Liver (tissue), 9 donors: Measurements from ENCODE around the gene KRR1. TPM values are rescaled to one million over a fixed set of nuclear protein-coding genes. Genes with fewer than 3 reads are reported as not detected.

Experiments
- DNase-seq: peaks from one replicate; pipeline ENCODE4 v3.0.0-alpha.2; 2017; ENCODE audit warnings: low spot score
- H3K27ac ChIP-seq, 2 donors: one replicate each; pipeline ENCODE4 v1.7.0; 2013; ENCODE audit warnings: inconsistent platforms in 2 of 2, low read length in 2 of 2, control low read depth in 1 of 2, low read depth in 1 of 2, mild to moderate bottlenecking in 1 of 2
- H3K27me3 ChIP-seq, 4 donors: one replicate each; pipeline versions ENCODE4 v1.6.1 to v1.7.0; 2013; ENCODE audit warnings: low read length in 3 of 4, inconsistent platforms in 1 of 4, mild to moderate bottlenecking in 1 of 4, moderate library complexity in 1 of 4; ENCODE audit not compliant: control insufficient read depth in 4 of 4, insufficient read depth in 4 of 4
- H3K36me3 ChIP-seq, 4 donors: one replicate each; pipeline versions ENCODE4 v1.6.1 to v1.7.0; 2013; ENCODE audit warnings: low read length in 3 of 4, mild to moderate bottlenecking in 3 of 4, low read depth in 1 of 4, moderate library complexity in 1 of 4; ENCODE audit not compliant: control insufficient read depth in 4 of 4, insufficient read depth in 3 of 4
- H3K4me1 ChIP-seq, 4 donors: one replicate each; pipeline versions ENCODE4 v1.6.1 to v1.7.0; 2013; ENCODE audit warnings: low read length in 3 of 4, mild to moderate bottlenecking in 3 of 4, moderate library complexity in 1 of 4; ENCODE audit not compliant: control insufficient read depth in 4 of 4, insufficient read depth in 4 of 4
- H3K4me3 ChIP-seq, 3 donors: one replicate each; pipeline versions ENCODE4 v1.6.1 to v1.7.0; 2013; ENCODE audit warnings: low read length in 3 of 3, control low read depth in 1 of 3, low read depth in 1 of 3, mild to moderate bottlenecking in 1 of 3
- H3K9ac ChIP-seq, 2 donors: one replicate each; pipeline ENCODE4 v1.7.0; 2013; ENCODE audit warnings: low read length in 2 of 2, mild to moderate bottlenecking in 2 of 2, moderate library complexity in 2 of 2, control low read depth in 1 of 2, low read depth in 1 of 2
- H3K9me3 ChIP-seq, 4 donors: one replicate each; pipeline versions ENCODE4 v1.6.1 to v1.7.0; 2013; ENCODE audit warnings: low read length in 3 of 4; ENCODE audit not compliant: control insufficient read depth in 4 of 4
- CTCF ChIP-seq: fragments of 150-350 bp; IDR thresholded peaks from 2 replicates; pipeline ENCODE4 v1.5.1; 2017; ENCODE audit warnings: improper control_type of control experiment, low read depth, low read length; ENCODE audit not compliant: missing input control
- EGR1 ChIP-seq, 2 donors: IDR thresholded peaks; 2 replicates each; pipeline ENCODE4 v1.6.1; 2016 to 2018; ENCODE audit warnings: antibody characterized with exemption in 2 of 2, low read depth in 2 of 2
- FOXA1 ChIP-seq: IDR thresholded peaks from 2 replicates; pipeline ENCODE4 v1.6.1; 2016; ENCODE audit warnings: antibody characterized with exemption
- FOXA2 ChIP-seq: IDR thresholded peaks from 2 replicates; pipeline ENCODE4 v1.6.1; 2016; ENCODE audit warnings: antibody characterized with exemption
- GABPA ChIP-seq, 2 donors: IDR thresholded peaks in 1 of 2; conservative IDR thresholded peaks in 1 of 2; 2 replicates each; pipeline ENCODE4 v1.6.1; 2016; ENCODE audit warnings: antibody characterized with exemption in 2 of 2, mild to moderate bottlenecking in 1 of 2, moderate library complexity in 1 of 2
- HNF4A ChIP-seq, 2 donors: conservative IDR thresholded peaks; 2 replicates each; pipeline ENCODE4 v1.6.1; 2016; ENCODE audit warnings: antibody characterized with exemption in 2 of 2, mild to moderate bottlenecking in 2 of 2
- JUND ChIP-seq, 2 donors: IDR thresholded peaks; 2 replicates each; pipeline ENCODE4 v1.6.1; 2016; ENCODE audit warnings: antibody characterized with exemption in 2 of 2
- MAX ChIP-seq: IDR thresholded peaks from 2 replicates; pipeline ENCODE4 v1.6.1; 2016; ENCODE audit warnings: antibody characterized with exemption
- RXRA ChIP-seq, 2 donors: IDR thresholded peaks; 2 replicates each; pipeline ENCODE4 v1.6.1; 2017 to 2018; ENCODE audit warnings: antibody characterized with exemption in 2 of 2, mild to moderate bottlenecking in 1 of 2
- SP1 ChIP-seq: IDR thresholded peaks from 2 replicates; pipeline ENCODE4 v1.6.1; 2018; ENCODE audit warnings: antibody characterized with exemption, mild to moderate bottlenecking
- YY1 ChIP-seq: IDR thresholded peaks from 2 replicates; pipeline ENCODE4 v1.6.1; 2016; ENCODE audit warnings: antibody characterized with exemption, mild to moderate bottlenecking
- WGBS: extraction: QIAGEN DNeasy Blood & Tissue Kit; methylation state at CpG from one replicate; pipeline ENCODE4 v1.1.7; 2013; 5-methylcytosine and 5-hydroxymethylcytosine counted together
- polyA plus RNA-seq, 2 donors: library from polyadenylated mRNA; stranded (reverse) in 1 of 2; unstranded in 1 of 2; fragments of 200-250 nt in 1 of 2; fragments of >200 nt in 1 of 2; fragmentation: Nextera tagmentation in 1 of 2; extraction: Ambion mirVana in 1 of 2; gene quantifications; one replicate each; pipeline versions ENCODE4 v1.2.1 to v1.2.3, GENCODE V29; 2013 to 2015
- total RNA-seq, 2 donors: library from RNA; depleted of rRNA; stranded (reverse); fragments of >200 nt; gene quantifications; one replicate each; pipeline ENCODE4 v1.2.3, GENCODE V29; 2014
- TF ChIP-seq, protein P1 (sequence below): IDR thresholded peaks from 2 replicates; pipeline ENCODE4 v1.6.1; 2016; ENCODE audit warnings: antibody characterized with exemption
- donor health status: healthy.
- donor health status: healthy.
- donor health status: healthy.
- donor health status: healthy.
- donor health status: healthy.

The KRR1 gene
- total and polyA plus RNA-seq, 4 donors = 9.9 to 19.8 (median 14.9) TPM

GRCh38 chr12:75479963-75480461 lies 31.4 kb downstream of the KRR1 start:
- TF ChIP-seq CTCF (no peak), JUND (IDR thresholded peaks at IDR 0.05) (no peak), SP1 (no peak), GABPA (IDR thresholded peaks at IDR 0.05 in 1 of 2, conservative IDR thresholded peaks at IDR 0.05 in 1 of 2) (no peak), MAX (no peak)
- H3K4me3 ChIP-seq = peak overlapping the region in 2 of 3 donors; percentile 32 to 36
- peaks cover 0 to 7% (median 0%) of the 10 kb centered on the region in 4 donors for H3K4me1 ChIP-seq
- H3K27ac ChIP-seq = peak overlapping the region; percentile 37 to 65
- DNase-seq = no peak
- H3K36me3 ChIP-seq = no peaks in the 10 kb centered on the region
- H3K9ac ChIP-seq = peak overlapping the region in 1 of 2 donors; percentile 84
- H3K27me3 ChIP-seq = no peaks in the 10 kb centered on the region
- no peaks in the 10 kb centered on the region for H3K9me3 ChIP-seq
- WGBS = 50% methylated on average over 2 of the region's 2 CpGs

DNA sequence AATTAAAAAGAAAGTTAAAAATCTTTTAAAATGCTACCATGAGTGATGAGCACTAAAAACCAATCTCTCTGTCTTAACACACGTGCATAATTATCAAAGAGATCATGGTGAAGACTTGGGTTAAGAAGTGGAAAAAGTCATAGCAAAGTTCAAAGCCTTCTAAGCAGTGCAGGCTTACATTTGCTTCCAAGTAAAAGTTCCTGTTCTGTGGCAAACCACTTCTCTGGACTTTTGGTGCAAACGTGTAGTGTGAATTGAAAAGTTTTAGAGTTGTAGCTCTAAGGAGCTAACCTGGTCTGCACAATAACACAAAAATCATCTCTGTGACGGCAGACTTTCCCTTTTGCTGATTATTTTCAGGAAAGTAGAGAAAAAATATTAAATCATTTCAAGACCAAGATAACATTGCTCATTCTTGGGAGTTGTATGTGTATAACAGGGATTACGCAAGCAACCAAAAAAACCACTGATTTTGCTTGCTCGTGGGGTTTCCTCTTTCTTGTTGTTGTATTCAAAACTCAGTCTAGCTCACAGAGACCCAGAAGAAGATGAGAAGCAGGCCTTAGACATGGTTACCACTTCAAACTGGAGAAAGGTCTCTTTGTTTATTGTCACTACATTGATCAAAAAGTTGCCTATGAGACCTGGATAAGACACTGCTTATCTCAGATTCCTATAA lies 33.2 kb downstream of the KRR1 start:
- no peak overlapping the region for H3K4me3 ChIP-seq
- H3K9ac ChIP-seq = no peak overlapping the region
- no peak for DNase-seq
- WGBS = 67% methylated on average over 5 of the region's 5 CpGs
- peaks cover 0 to 7% (median 0%) of the 10 kb centered on the region in 4 donors for H3K4me1 ChIP-seq
- TF ChIP-seq MAX (no peak), CTCF (no peak), HNF4A (conservative IDR thresholded peaks at IDR 0.05) (no peak), FOXA2 (no peak), RXRA (IDR thresholded peaks at IDR 0.05) (no peak), JUND (IDR thresholded peaks at IDR 0.05) (no peak), YY1 (no peak), FOXA1 (no peak), EGR1 (IDR thresholded peaks at IDR 0.05; ENCODE audit: low read depth in 2 of 2) (no peak)
- TF ChIP-seq, protein P1, sequence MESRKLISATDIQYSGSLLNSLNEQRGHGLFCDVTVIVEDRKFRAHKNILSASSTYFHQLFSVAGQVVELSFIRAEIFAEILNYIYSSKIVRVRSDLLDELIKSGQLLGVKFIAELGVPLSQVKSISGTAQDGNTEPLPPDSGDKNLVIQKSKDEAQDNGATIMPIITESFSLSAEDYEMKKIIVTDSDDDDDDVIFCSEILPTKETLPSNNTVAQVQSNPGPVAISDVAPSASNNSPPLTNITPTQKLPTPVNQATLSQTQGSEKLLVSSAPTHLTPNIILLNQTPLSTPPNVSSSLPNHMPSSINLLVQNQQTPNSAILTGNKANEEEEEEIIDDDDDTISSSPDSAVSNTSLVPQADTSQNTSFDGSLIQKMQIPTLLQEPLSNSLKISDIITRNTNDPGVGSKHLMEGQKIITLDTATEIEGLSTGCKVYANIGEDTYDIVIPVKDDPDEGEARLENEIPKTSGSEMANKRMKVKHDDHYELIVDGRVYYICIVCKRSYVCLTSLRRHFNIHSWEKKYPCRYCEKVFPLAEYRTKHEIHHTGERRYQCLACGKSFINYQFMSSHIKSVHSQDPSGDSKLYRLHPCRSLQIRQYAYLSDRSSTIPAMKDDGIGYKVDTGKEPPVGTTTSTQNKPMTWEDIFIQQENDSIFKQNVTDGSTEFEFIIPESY = no peak
- H3K36me3 ChIP-seq = no peaks in the 10 kb centered on the region
- H3K9me3 ChIP-seq = no peaks in the 10 kb centered on the region
- no peak overlapping the region for H3K27ac ChIP-seq
- H3K27me3 ChIP-seq = no peaks in the 10 kb centered on the region
